Spleen (tissue), 11 donors: ENCODE measurements around the gene RAB11B. TPM values are rescaled to one million over a fixed set of nuclear protein-coding genes. Genes with fewer than 3 reads are reported as not detected.

Experiments
- DNase-seq: peaks from one replicate; pipeline ENCODE4 v3.0.0-alpha.2; 2020
- H3K27ac ChIP-seq, 8 donors: fragments of 200-600 bp; sonication (generic) in 7 of 8; 1 replicate in 4 of 8; 2 replicates in 4 of 8; pipeline versions ENCODE4 v1.5.0 to v1.8.0; 2016 to 2021; ENCODE audit warnings: inconsistent platforms in 4 of 8, mild to moderate bottlenecking in 4 of 8, moderate library complexity in 1 of 8
- H3K27me3 ChIP-seq, 7 donors: fragments of 200-600 bp; sonication (generic) in 6 of 7; replicated peaks in 1 of 7; 1 replicate in 4 of 7; 2 replicates in 3 of 7; pipeline versions ENCODE4 v1.5.0 to v1.8.0; 2016 to 2021; ENCODE audit warnings: inconsistent platforms in 3 of 7, mild to moderate bottlenecking in 1 of 7
- H3K36me3 ChIP-seq, 6 donors: fragments of 200-600 bp; sonication (generic) in 5 of 6; 1 replicate in 4 of 6; 2 replicates in 2 of 6; pipeline versions ENCODE4 v1.5.0 to v1.8.0; 2016 to 2021; ENCODE audit warnings: inconsistent platforms in 2 of 6
- H3K4me1 ChIP-seq, 6 donors: fragments of 200-600 bp; sonication (generic) in 5 of 6; 1 replicate in 3 of 6; 2 replicates in 3 of 6; pipeline versions ENCODE4 v1.5.0 to v1.8.0; 2016 to 2021; ENCODE audit warnings: inconsistent platforms in 3 of 6
- H3K4me3 ChIP-seq, 8 donors: fragments of 200-600 bp; sonication (generic) in 7 of 8; 1 replicate in 4 of 8; 2 replicates in 4 of 8; pipeline versions ENCODE4 v1.5.0 to v1.8.0; 2016 to 2021; ENCODE audit warnings: inconsistent platforms in 4 of 8, mild to moderate bottlenecking in 4 of 8, moderate library complexity in 2 of 8
- H3K9me3 ChIP-seq, 8 donors: fragments of 200-600 bp; sonication (generic) in 7 of 8; 1 replicate in 4 of 8; 2 replicates in 4 of 8; pipeline versions ENCODE4 v1.5.0 to v1.8.0; 2016 to 2021; ENCODE audit warnings: inconsistent platforms in 4 of 8
- CTCF ChIP-seq, 11 experiments: fragments of 200-600 bp in 7 of 11; fragments of 450-650 bp in 4 of 11; sonication (generic) in 4 of 11; IDR thresholded peaks in 8 of 11; conservative IDR thresholded peaks in 3 of 11; 1 replicate in 7 of 11; 2 replicates in 4 of 11; pipeline versions ENCODE4 v1.4.0 to v1.8.0; 2016 to 2021; ENCODE audit warnings: antibody characterized with exemption in 11 of 11, inconsistent platforms in 4 of 11, mild to moderate bottlenecking in 1 of 11
- POLR2A ChIP-seq, 3 donors: fragments of 450-650 bp; IDR thresholded peaks; one replicate each; pipeline ENCODE4 v1.5.1; 2017; ENCODE audit warnings: antibody characterized with exemption in 3 of 3, mild to moderate bottlenecking in 1 of 3
- POLR2AphosphoS5 ChIP-seq, 3 donors: sonication (generic); formaldehyde crosslinking; IDR thresholded peaks; one replicate each; pipeline ENCODE4 v1.5.1; 2017; ENCODE audit warnings: antibody characterized with exemption in 3 of 3
- WGBS, 5 donors: extraction: QIAGEN DNeasy Blood & Tissue Kit in 3 of 5; methylation state at CpG; one replicate each; pipeline versions ENCODE4 v1.1.5 to v1.1.7; 2013 to 2018; 5-methylcytosine and 5-hydroxymethylcytosine counted together
- intact Hi-C: fragments of 100-400 bp; cut with DNase I; formaldehyde crosslinking; loops from one replicate; pipeline ENCODE4 v1.15.0; 2023; ENCODE audit warnings: low total_unique reads
- polyA plus RNA-seq, 3 donors: library from polyadenylated mRNA; stranded (reverse); fragments of 200-250 nt; gene quantifications; one replicate each; pipeline ENCODE4 v1.2.1, GENCODE V29; 2013
- total RNA-seq, 7 donors: library from RNA; depleted of rRNA in 3 of 7; stranded (reverse); fragments of >200 nt in 3 of 7; fragmentation: NEBNext Ultra II Directional in 4 of 7; extraction: Animal tissue kit (Norgen Biotek cat#: 25700) in 4 of 7; gene quantifications; one replicate each; pipeline versions ENCODE4 v1.1.0 to v1.2.1, GENCODE V29; 2016 to 2021
- donor health status: healthy with polysubstance abuse.
- donor health status: DM: no; HTN: no; CAD: no; lungs with moderate emphysema.
- donor health status: DM: no; HTN: no; CAD: no.
- donor health status: Bipolar disorder and iron deficiency.
- donor health status: healthy.
- donor health status: DM: no; HTN: no; CAD: no.
- donor health status: DM: yes; HTN: yes; CAD: no.

RAB11B gene
- total and polyA plus RNA-seq, 10 donors = 42.0 to 114 (median 84.7) TPM

- Histone ChIP-seq H3K9me3 (no peaks in the 10 kb centered on the region), H3K27me3 (peaks cover 0 to 71% (median 21%) of the 10 kb centered on the region in 7 donors), H3K36me3 (no peaks in the 10 kb centered on the region), H3K4me3 (no peak overlapping the region), H3K27ac (peak overlapping the region in 7 of 8 donors; percentile 19 to 76 (median 63)), H3K4me1 (peaks cover 12 to 61% (median 46%) of the 10 kb centered on the region in 6 donors)
- intact Hi-C loops = no loop called here
- 40 to 52% (median 45%) methylated on average over 12 of the region's 12 CpGs for WGBS, 5 donors
- peak; percentile 86 for DNase-seq
- TF ChIP-seq POLR2A (IDR thresholded peaks at IDR 0.05) = no peak
- TF ChIP-seq POLR2AphosphoS5 (IDR thresholded peaks at IDR 0.05) = peak; percentile 66 to 87 (median 82)
- TF ChIP-seq CTCF (IDR thresholded peaks at IDR 0.05 in 8 of 11, conservative IDR thresholded peaks at IDR 0.05 in 3 of 11) = no peak
Measured at GRCh38 chr19:8361921-8362793, 28.0 kb upstream of the RAB11B start.

GRCh38 chr19:8363803-8364771 lies 26.1 kb upstream of the RAB11B start, which contains the start of gene ANGPTL4:
Gene ANGPTL4, plus strand, starts transcription at chr19:8364155. Its CDS starts 167 bp downstream, at chr19:8364322.
- peaks cover 0 to 89% (median 21%) of the 10 kb centered on the region in 7 donors for H3K27me3 ChIP-seq
- no peak for TF ChIP-seq CTCF (IDR thresholded peaks at IDR 0.05 in 8 of 11, conservative IDR thresholded peaks at IDR 0.05 in 3 of 11)
- TF ChIP-seq POLR2AphosphoS5 (IDR thresholded peaks at IDR 0.05) = peak; percentile 65 to 80 (median 79)
- intact Hi-C loops = no loop called here

DNA sequence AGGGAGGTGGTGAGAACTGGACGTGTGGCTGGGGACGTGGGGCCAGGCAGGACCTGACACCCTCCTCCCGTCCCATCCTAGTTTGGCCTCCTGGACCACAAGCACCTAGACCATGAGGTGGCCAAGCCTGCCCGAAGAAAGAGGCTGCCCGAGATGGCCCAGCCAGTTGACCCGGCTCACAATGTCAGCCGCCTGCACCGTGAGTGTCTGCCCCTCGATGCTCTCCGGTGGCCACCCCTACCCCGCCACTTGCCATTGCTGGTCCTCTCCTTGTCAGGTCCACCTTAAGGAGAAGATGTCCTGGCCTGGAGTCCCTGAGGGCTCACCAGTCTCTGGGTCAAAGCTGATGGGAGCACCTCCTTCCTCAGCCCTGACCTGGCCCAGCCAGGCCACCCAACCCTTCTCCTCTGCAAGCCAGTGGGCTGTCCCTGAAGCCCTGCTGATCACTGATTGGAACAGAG lies 24.0 kb upstream of the RAB11B start:
- WGBS, 5 donors = 78 to 94% (median 87%) methylated on average over 4 to 11 of the region's 11 CpGs
- Histone ChIP-seq H3K36me3 (no peaks in the 10 kb centered on the region), H3K27ac (peak overlapping the region in 4 of 8 donors; percentile 66 to 78 (median 72)), H3K4me3 (peak overlapping the region in 2 of 8 donors; percentile 8 to 72), H3K4me1 (peaks cover 12 to 99% (median 66%) of the 10 kb centered on the region in 6 donors), H3K9me3 (no peaks in the 10 kb centered on the region), H3K27me3 (peaks cover 0 to 81% (median 21%) of the 10 kb centered on the region in 7 donors)
- DNase-seq = peak; percentile 55
- TF ChIP-seq POLR2A (IDR thresholded peaks at IDR 0.05) = no peak
- TF ChIP-seq POLR2AphosphoS5 (IDR thresholded peaks at IDR 0.05) = no peak
- no peak for TF ChIP-seq CTCF (IDR thresholded peaks at IDR 0.05 in 8 of 11, conservative IDR thresholded peaks at IDR 0.05 in 3 of 11)
- intact Hi-C loops = no loop called here

More at GRCh38 chr19:8363803-8364771, 26.1 kb upstream of the RAB11B start, which contains the start of gene ANGPTL4:
- Histone ChIP-seq H3K4me3 (peak within 1 kb of the TSS; percentile 41 to 72 (median 46)), H3K9me3 (no peaks in the 10 kb centered on the region), H3K27ac (peak within 1 kb of the TSS; percentile 35 to 78 (median 63)), H3K36me3 (no peaks in the 10 kb centered on the region), H3K4me1 (peaks cover 12 to 80% (median 56%) of the 10 kb centered on the region in 6 donors)
- DNase-seq = peak; percentile 69
- WGBS, 5 donors = 2 to 4% (median 2%) methylated on average over 47 to 81 of the region's 81 CpGs
